ENCODE results near the gene CPNE8.

CPNE8 gene

DNA sequence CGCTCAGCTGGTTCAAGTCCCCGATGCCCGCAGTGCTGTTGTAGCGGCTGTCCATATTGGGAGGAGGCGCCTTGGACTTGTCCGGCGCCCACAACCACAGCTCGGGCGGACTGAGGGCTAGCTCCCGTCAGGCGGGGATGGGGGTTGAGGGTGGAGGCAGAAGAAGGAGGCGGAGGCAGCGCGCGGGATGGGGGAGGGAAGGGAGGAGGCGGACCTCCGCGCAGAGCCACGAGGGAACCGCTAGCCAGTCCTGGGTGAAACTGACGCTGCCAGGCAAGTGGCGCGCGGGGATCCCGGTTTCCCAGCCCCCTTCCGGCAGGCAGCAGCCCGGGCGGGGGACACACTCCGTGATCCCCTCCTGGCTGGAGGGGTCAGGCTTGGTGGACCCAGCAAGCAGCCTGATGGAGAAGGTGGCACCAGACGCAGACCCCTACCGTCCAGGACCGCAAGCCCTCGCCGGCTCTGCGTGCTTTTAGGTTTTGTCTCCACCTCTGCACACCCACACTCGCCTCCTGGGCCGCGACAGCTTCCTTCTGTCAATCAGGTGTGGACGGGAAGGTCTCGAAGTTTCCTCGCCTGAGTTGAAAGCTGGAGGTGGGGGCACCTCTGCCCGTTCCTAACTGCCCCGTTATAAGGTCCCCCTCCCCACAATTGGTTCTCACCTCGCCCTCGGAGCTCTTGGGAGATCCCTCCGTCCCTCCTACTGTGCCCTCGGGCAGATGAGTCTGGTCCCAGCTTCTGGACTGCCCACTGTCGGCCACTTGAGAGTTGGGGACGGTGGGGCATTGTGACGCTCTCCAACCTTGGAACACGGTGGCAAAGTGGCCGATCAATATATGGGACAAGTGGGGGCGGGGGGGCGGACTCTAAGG is at the start of gene CPNE8:
Gene CPNE8 (minus strand): TSS at position 112 of the 872 bp plus-strand sequence. CDS start 57 bp downstream, at position 55.
- H3K9me3 ChIP-seq = no peaks in the 10 kb centered on the region
- TF ChIP-seq, protein P1, sequence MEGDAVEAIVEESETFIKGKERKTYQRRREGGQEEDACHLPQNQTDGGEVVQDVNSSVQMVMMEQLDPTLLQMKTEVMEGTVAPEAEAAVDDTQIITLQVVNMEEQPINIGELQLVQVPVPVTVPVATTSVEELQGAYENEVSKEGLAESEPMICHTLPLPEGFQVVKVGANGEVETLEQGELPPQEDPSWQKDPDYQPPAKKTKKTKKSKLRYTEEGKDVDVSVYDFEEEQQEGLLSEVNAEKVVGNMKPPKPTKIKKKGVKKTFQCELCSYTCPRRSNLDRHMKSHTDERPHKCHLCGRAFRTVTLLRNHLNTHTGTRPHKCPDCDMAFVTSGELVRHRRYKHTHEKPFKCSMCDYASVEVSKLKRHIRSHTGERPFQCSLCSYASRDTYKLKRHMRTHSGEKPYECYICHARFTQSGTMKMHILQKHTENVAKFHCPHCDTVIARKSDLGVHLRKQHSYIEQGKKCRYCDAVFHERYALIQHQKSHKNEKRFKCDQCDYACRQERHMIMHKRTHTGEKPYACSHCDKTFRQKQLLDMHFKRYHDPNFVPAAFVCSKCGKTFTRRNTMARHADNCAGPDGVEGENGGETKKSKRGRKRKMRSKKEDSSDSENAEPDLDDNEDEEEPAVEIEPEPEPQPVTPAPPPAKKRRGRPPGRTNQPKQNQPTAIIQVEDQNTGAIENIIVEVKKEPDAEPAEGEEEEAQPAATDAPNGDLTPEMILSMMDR (IDR thresholded peaks at IDR 0.05) = no peak
- H3K27me3 ChIP-seq = no peaks in the 10 kb centered on the region
- H3K4me3 ChIP-seq (ENCODE audit: low read depth in 1 of 2, low read length in 1 of 2) = peak within 1 kb of the TSS; percentile 57 to 65
- H3K4me1 ChIP-seq (ENCODE audit: control insufficient read depth in 1 of 2, insufficient read depth in 1 of 2, low read depth in 1 of 2, low read length in 1 of 2) = peaks cover 21 to 29% of the 10 kb centered on the region in 2 experiments
- no peaks in the 10 kb centered on the region for H3K36me3 ChIP-seq
- H3K27ac ChIP-seq = peak within 1 kb of the TSS; percentile 66

DNA sequence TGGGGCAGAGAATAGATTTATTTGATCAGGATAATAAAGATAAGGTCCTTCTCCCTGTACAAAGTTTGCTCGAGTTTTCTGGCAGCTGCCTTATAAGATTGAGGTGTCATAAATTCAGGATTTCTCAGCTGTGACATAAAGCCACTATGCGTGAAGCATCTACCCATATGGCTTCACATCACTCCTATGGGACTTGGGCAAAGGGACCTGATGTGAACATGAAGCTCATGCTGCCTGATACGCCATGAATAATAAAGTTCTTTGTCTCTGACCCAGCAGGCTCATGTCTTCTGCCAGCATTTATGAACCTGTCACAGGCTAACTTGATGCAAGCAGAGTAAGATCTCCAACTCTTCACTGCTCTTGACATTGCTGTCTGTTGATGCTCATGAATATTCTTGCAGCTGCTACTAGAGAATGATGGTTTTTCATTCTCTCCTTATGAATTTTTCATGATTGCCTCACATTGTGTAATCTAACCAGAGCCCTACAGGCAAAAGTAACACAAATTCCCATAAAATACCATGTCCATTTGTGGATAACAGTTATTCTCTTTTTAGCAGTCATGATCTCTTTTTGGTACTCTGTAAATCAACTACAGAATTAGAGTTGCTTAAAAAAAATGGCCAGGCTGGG is 49.0 kb upstream of the CPNE8 start:
- Histone ChIP-seq H3K27ac (no peak overlapping the region), H3K27me3 (no peaks in the 10 kb centered on the region), H3K9me3 (no peaks in the 10 kb centered on the region), H3K4me3 (ENCODE audit: low read depth in 1 of 2, low read length in 1 of 2) (no peak overlapping the region), H3K36me3 (no peaks in the 10 kb centered on the region), H3K4me1 (ENCODE audit: control insufficient read depth in 1 of 2, insufficient read depth in 1 of 2, low read depth in 1 of 2, low read length in 1 of 2) (no peaks in the 10 kb centered on the region)
- TF ChIP-seq, protein P1 (IDR thresholded peaks at IDR 0.05) = no peak

DNA sequence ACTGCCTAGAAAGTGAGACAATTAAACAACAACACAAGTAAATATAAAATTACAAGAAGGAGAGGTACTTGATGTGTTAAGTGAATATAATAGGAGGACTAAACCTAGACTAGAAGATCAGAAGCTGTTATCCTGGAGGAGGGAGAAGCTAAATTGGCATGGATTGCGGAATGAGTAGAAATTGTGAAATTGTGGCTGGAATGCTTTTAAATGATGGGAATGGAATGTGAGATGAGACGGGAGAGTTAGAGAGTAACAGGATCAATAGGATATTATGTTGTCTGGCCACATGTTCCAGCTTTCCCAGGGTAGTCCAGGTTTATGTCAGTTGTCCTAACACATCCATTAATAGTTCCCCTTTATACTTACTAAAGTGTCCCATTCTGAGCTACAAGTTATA is 44.0 kb upstream of the CPNE8 start:
- no peaks in the 10 kb centered on the region for H3K27me3 ChIP-seq
- H3K36me3 ChIP-seq = no peaks in the 10 kb centered on the region
- no peak overlapping the region for H3K4me3 ChIP-seq (ENCODE audit: low read depth in 1 of 2, low read length in 1 of 2)
- H3K9me3 ChIP-seq = no peaks in the 10 kb centered on the region
- H3K4me1 ChIP-seq (ENCODE audit: control insufficient read depth in 1 of 2, insufficient read depth in 1 of 2, low read depth in 1 of 2, low read length in 1 of 2) = no peaks in the 10 kb centered on the region
- H3K27ac ChIP-seq = no peak overlapping the region
- TF ChIP-seq, protein P1 (IDR thresholded peaks at IDR 0.05) = no peak

DNA sequence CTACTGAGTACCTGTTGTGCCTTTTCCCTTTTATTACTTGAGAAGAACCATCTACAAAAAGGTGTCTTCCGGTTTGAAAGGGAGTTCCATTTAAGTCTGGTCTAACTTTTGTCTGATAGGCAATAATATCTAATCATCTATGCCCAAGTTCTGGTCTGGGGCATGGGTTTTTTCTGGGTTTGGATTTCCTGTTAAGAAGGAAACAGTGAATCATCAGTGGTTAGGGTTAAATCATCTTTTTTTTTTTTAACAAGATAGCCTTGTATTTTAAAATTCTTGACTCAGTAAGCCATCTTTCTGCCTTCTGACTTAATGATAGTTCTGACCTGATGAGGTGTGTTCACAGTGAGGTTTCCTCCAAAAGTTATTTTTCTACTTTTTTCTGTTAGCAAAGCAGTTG is 29.3 kb upstream of the CPNE8 start:
- no peak overlapping the region for H3K27ac ChIP-seq

DNA sequence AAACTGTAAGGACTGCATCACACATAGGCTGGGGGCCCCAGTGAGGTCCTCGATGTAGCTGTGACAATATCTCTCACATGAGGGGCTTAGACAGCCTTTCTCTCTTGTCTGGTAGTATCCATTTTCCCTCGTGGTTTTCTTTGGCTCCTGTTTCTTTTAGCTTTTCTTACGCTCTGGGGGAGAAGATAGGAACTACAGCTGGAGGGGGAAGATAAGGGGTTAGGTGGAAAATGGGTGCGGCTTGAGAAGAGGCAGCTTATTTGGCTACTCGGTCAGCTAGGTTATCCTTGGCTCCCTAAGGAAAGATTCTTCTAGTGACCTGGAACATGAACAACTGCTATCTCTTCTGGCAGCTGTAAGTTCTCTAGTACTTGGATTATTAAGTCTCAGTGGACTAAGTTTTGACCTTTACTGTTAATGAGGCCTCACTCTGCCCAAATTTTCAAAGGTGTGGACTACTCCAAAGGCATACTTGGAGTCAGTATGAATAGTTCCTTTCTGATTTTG is 28.7 kb upstream of the CPNE8 start:
- TF ChIP-seq, protein P1 (IDR thresholded peaks at IDR 0.05) = no peak
- Histone ChIP-seq H3K27ac (no peak overlapping the region), H3K36me3 (no peaks in the 10 kb centered on the region), H3K4me1 (ENCODE audit: control insufficient read depth in 1 of 2, insufficient read depth in 1 of 2, low read depth in 1 of 2, low read length in 1 of 2) (no peaks in the 10 kb centered on the region), H3K27me3 (no peaks in the 10 kb centered on the region), H3K9me3 (no peaks in the 10 kb centered on the region), H3K4me3 (ENCODE audit: low read depth in 1 of 2, low read length in 1 of 2) (no peak overlapping the region)

More for the DNA sequence above, 29.3 kb upstream of the CPNE8 start:
- no peaks in the 10 kb centered on the region for H3K9me3 ChIP-seq
- H3K36me3 ChIP-seq = no peaks in the 10 kb centered on the region
- TF ChIP-seq, protein P1 (IDR thresholded peaks at IDR 0.05) = no peak
- H3K4me1 ChIP-seq (ENCODE audit: control insufficient read depth in 1 of 2, insufficient read depth in 1 of 2, low read depth in 1 of 2, low read length in 1 of 2) = no peaks in the 10 kb centered on the region
- no peak overlapping the region for H3K4me3 ChIP-seq (ENCODE audit: low read depth in 1 of 2, low read length in 1 of 2)
- H3K27me3 ChIP-seq = no peaks in the 10 kb centered on the region
